Measurements from ENCODE around the gene MVB12B.
"Not testable (repeated sequence)": the region's sequence is repeated elsewhere in the genome, so short reads cannot be mapped to it uniquely, and the experiment has no call there.

Gene MVB12B

GRCh38 chr9:126538550-126538949, 211.9 kb downstream of the MVB12B start:
- DNase-seq (ENCODE audit: low read depth) = no peak

DNA sequence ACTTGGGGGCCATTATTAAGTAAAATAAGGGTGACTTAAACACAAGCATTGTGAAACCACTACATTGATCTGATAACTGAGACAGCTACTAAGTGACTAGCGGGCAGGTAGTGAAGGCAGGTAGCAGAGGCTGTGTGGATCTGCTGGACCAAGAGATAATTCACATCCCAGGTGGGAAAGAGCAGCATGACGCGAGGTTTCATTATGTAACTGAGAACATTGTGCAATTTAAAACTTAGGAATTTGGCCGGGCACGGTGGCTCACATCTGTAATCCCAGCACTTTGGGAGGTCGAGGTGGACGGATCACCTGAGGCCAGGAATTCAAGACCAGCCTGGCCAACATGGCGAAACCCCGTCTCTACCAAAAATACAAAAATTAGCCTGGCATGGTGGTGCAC, 213.8 kb downstream of the MVB12B start:
- not testable (repeated sequence) for DNase-seq (ENCODE audit: low read depth)

- no peak for DNase-seq (ENCODE audit: low read depth)
Observed at GRCh38 chr9:126543490-126543889, 216.9 kb downstream of the MVB12B start.

GRCh38 chr9:126545106-126545505, 218.5 kb downstream of the MVB12B start:
- DNase-seq (ENCODE audit: low read depth) = no peak

DNA sequence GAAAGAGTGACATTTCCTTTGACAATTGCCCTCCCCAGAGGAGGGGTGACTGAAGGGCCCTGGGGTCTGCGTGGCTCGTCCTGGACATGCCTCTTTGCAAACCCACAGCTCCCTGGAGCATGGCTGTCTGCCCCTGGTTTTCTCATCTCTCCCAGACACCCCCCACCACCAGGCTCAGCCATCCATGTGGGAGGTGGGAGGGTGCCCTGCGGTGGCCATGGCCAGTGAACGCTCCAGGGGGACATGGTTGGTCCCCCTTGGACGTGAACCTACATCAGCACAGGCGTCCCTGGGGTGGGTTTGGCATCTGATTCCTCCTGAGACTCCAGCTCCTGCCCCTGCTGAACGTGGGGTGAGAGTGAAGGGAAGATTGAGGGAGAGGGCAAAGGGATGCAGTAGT, 219.4 kb downstream of the MVB12B start:
- DNase-seq (ENCODE audit: low read depth) = no peak

GRCh38 chr9:126548312-126548711, 221.7 kb downstream of the MVB12B start:
- no peak for DNase-seq (ENCODE audit: low read depth)

DNA sequence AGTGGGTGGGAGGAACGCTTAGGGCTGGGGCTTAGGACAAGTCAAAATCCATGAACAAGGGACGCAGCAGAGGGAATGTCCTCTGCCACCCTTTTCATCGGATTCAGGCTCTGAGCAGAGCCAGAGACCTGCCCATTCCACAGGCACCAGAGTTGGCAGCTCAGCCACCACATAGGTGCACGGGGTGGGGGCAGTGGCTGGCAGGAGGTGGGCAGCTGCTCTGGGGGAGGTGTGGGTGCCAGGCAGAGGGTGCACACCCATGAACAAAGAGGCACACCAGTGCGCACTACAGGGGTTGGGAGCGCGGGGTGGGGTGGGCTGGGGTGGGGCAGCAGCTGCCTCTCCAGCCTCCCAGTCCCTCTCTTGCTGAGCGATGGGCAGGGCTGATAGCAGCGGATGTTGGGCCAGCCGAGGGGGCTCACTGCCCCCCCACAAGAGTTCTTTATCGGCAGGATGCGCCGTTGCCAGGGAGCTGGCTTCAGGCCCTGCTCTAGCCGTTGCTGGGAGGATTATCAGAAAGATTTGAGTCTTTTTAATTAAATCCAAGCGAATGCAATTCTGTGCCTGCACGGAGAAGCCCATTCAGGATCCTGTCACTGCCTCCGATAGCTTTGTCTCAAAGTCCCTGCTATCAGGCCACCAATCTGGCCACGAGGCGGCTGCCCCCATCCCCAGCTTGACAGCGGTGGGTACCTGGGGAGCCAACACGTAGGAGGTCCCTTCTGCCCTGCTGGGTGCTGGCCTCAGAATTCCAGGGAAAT, 222.8 kb downstream of the MVB12B start:
- no peak for DNase-seq (ENCODE audit: low read depth)

DNA sequence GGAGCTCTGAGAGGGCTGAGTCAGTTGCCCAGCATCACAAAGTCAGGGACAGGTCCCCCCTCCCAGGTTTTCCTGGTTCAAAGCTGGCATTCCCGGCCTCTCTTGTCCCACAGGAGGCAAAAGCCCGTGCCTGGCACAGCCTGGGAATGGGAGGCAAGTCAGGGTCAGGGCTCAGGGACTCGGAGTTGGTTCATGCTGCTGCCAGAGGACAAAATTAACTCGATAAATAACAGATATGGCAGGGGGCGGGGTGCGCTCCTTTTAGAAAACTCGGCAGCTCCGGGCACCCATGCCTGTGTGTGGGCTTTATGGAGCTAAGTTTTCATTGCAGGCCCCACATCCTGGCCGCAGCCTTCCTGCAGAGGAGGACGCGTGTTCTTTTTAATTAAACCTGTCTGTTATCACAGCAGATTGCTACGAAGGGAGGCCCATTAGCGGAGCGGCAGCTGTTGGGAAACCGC, 224.3 kb downstream of the MVB12B start:
- DNase-seq (ENCODE audit: low read depth) = no peak

DNA sequence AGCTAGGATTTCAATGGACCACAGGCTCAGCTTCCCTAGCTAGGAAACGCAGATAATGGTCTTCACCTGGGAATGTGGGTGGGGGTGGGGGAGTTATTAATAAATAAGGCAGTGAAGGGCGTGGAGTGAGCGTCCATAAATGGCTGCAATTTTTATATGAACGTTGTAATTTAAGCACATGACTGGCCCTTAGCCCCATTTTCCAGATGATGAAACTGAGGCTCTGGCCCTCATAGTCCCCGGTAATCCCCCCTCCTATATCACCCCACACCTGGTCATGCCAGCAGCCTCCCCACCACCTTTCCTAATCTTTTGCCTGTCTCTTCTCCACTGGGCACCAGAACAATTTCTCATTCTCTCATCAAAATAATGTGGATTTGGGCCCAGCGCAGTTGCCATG, 225.2 kb downstream of the MVB12B start:
- no peak for DNase-seq (ENCODE audit: low read depth)

DNA sequence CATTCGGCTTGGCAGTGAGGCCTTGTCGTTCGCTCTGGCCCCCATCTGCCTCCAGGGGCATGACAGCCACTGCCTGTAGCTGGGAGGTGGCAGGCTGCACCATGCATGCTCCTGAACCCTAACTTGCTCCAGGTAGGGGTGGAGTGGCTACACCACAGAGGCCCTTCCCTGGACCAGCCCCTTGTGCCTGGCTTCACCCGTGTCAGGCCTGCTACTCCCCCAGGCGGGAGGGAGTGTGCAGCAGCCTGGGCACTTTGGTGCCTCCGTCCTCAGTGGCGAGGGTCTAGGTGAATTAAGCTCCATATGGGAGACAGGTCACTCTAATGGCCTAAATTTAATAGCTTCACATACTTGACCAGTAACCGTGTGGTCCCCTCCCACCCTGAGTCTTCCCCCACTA, 227.7 kb downstream of the MVB12B start:
- no peak for DNase-seq (ENCODE audit: low read depth)

- DNase-seq (ENCODE audit: low read depth) = not testable (repeated sequence)
Observed at GRCh38 chr9:126555421-126555820, 228.8 kb downstream of the MVB12B start.
